ENCODE data around the gene CBX4. TPM values are rescaled to one million over a fixed set of nuclear protein-coding genes. Genes with fewer than 3 reads are reported as not detected.
"Not testable (repeated sequence)": the region's sequence is repeated elsewhere in the genome, so short reads cannot be mapped to it uniquely, and the experiment has no call there.

CBX4 gene
- total RNA-seq, 1 experiment from 2014 or later = 26.2 TPM

DNA sequence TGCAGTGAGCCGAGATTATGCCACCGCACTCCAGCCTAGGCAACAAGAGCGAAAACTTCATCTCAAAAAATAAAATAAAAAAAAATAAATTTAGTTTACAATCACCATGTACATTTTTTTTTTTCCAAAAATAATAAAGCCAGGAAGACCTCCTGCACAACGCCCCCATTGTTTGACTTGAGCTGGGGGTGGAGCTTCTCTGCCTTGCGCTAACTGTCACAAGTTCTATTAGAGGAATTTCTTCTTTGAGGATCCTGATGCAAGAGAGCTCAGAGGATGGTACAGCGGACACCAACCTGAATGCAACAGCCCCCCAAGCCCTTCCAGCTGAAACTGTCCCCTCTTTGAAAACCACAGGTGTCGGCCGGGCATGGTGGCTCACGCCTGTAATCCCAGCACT is 24.9 kb upstream of the CBX4 start:
- no peak overlapping the region for H3K4me3 ChIP-seq
- no peaks in the 10 kb centered on the region for H3K36me3 ChIP-seq
- DNase-seq = no peak
- H3K9me3 ChIP-seq = no peaks in the 10 kb centered on the region
- no peaks in the 10 kb centered on the region for H3K27me3 ChIP-seq

DNA sequence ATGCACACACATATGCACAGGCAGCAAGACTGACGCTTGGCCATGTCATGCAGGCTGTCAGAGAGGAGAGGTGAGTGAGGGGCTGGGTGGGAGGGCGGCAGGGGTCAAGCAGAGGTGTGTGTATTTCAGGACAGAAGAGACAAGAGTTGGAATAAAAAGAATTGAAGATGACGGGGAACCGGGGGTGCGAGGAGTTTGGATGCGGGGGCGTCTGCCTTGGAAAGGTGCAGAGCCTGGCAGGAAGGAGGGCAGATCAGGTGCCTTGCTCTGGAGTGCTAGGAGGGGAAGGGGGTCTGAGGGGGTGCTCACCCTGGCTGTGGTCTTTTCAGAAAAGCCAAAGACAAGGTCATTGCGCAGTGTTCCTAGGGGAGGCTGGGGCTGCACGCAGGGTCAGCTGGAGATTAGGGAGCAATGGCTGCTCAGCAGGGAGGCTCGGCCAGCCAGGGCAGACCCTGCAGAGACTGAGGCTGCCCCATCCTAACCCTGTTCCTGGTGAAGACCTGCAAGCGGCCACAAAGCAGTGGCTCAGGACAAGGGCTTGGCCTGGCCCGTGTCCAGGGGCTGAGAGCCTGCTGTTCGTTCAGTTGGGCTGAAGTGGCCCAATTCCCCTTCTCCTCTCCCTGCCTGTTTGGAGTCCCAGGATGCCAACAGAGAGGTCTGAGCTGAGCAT is 23.7 kb upstream of the CBX4 start:
- Histone ChIP-seq H3K9me3 (no peaks in the 10 kb centered on the region), H3K27me3 (no peaks in the 10 kb centered on the region), H3K4me3 (no peak overlapping the region), H3K36me3 (no peaks in the 10 kb centered on the region)
- no peak for DNase-seq

DNA sequence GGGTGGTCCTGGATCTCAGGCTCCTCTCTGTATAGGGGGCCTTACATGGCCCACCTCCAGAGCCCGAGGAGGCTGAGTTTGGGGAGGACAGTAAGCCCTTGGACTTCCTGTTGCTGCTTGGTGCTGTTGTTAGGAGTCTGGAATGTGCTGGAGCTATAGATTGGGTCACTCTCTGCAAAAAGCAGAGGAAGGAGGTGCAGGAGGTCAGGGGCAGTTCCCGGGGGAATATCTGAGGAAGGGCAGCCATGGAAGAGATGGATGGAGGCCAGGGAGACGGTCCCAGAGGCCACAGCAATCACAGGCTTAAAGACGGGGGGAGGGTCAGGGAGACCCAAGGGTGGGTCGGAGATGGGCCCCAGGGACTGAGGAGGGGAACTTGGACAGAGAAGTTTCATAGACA is 23.0 kb upstream of the CBX4 start:
- no peaks in the 10 kb centered on the region for H3K9me3 ChIP-seq
- no peak overlapping the region for H3K4me3 ChIP-seq
- no peaks in the 10 kb centered on the region for H3K27me3 ChIP-seq
- H3K36me3 ChIP-seq = no peaks in the 10 kb centered on the region
- no peak for DNase-seq

DNA sequence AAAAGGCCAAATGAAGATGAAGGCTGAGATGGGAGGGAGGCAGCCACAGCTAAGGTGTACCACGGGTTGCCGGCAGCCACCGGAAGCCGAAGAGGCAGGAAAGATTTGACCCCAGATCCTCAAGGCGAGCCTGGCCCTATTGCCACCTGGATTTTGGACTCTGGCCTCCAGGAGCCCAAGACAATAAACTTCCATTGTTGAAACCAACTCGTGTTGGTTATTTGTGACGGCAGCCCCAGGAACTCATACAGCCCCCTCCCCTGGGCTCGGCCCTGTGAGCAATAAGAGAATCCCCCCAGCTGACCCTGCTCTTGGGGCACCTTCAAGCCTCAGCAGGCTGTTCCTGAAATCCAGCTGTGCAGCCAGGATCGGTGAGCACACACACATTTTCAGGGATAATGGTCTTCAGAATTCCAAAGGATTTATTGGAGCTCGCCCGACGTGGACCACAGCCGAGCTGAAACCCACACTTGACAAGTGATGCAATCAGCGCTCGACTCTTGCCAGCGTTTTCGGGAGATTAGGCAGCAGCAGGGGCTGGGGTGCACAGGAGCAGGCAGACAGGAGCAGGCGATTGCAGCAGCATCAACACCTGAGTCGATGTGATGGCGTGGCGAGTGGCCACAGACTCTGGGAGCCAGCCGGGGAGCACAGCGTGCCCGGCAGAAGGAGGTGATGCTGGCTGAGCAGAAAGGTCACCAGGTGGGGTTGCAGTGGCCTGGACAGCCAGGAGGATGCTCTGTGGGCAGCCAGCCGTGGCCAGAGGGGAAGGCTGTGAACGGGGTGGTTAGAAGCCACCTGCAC is 22.4 kb upstream of the CBX4 start:
- Histone ChIP-seq H3K27me3 (no peaks in the 10 kb centered on the region), H3K9me3 (no peaks in the 10 kb centered on the region), H3K4me3 (no peak overlapping the region), H3K36me3 (no peaks in the 10 kb centered on the region)
- DNase-seq = no peak

GRCh38 chr17:79859676-79860615 is 20.7 kb upstream of the CBX4 start:
- Histone ChIP-seq H3K27me3 (no peaks in the 10 kb centered on the region), H3K9me3 (no peaks in the 10 kb centered on the region), H3K36me3 (no peaks in the 10 kb centered on the region), H3K4me3 (no peak overlapping the region)
- DNase-seq = no peak

GRCh38 chr17:79857095-79857494 is 17.9 kb upstream of the CBX4 start:
- H3K4me3 ChIP-seq = no peak overlapping the region
- H3K36me3 ChIP-seq = no peaks in the 10 kb centered on the region
- H3K9me3 ChIP-seq = no peaks in the 10 kb centered on the region
- no peak for DNase-seq
- H3K27me3 ChIP-seq = no peaks in the 10 kb centered on the region

DNA sequence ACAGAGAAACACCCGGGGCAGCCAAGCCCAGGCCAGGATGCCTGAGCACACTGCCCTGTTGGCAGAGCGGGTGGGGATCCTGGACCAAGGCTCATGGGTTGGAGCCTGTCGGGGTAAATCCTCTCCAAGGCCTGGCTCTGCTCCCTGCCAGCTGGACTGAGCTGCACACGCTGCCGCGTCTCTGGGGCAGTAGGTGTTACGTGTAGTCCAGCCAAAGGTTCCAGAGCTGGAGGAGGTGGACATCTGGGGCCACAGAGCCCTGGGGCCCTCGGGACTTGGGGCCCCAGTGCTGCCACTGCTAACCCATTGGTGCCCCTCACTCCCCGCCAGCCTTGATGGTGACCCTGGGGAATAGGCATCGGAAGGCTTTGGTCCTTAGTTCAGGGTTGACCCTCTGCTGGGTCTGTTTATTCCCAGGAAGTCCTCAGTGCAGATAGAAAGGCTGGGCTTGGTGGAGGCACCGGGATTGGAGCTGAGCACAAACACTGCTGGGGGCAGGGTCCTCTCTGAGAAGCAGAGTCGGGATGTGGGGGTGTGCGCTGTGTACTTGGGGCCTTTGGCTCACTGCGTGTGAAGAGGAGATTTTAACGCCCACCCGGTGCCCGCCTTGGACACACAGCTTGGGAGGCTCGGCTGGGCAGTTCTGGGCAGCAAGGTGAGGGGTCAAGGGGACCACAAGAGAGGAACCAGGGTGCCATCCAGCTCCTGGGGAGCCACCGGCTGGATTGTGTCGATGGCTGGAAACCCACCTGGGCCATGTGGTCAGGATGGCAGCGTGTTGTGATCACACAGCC is 16.3 kb upstream of the CBX4 start:
- Histone ChIP-seq H3K36me3 (no peaks in the 10 kb centered on the region), H3K27me3 (no peaks in the 10 kb centered on the region), H3K9me3 (no peaks in the 10 kb centered on the region), H3K4me3 (no peak overlapping the region)
- peak; percentile 70 for DNase-seq

- no peaks in the 10 kb centered on the region for H3K36me3 ChIP-seq
- H3K9me3 ChIP-seq = no peaks in the 10 kb centered on the region
- H3K27me3 ChIP-seq = no peaks in the 10 kb centered on the region
- no peak overlapping the region for H3K4me3 ChIP-seq
- no peak for DNase-seq
Observed at GRCh38 chr17:79854080-79855060, 15.1 kb upstream of the CBX4 start.

DNA sequence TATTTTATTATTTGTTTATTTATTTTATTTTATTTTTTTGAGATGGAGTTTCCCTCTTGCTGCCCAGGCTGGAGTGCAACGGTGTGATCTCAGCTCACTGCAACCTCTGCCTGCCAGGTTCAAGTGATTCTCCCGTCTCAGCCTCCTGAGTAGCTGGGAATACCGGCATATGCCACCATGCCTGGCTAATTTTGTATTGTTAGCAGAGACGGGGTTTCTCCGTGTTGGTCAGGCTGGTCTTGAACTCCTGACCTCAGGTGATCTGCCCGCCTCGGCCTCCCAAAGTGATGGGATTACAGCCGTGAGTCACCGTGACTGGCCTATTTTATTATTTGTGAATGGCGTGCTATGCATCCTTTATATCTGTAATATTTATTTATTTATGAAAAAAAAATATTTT is 13.9 kb upstream of the CBX4 start:
- not testable (repeated sequence) for DNase-seq, H3K27me3 ChIP-seq, H3K36me3 ChIP-seq, H3K9me3 ChIP-seq
- peak overlapping the region; percentile 35 for H3K4me3 ChIP-seq

GRCh38 chr17:79852748-79853147 is 13.5 kb upstream of the CBX4 start:
- no peaks in the 10 kb centered on the region for H3K36me3 ChIP-seq
- H3K9me3 ChIP-seq = no peaks in the 10 kb centered on the region
- no peak for DNase-seq
- no peaks in the 10 kb centered on the region for H3K27me3 ChIP-seq
- peak overlapping the region; percentile 35 for H3K4me3 ChIP-seq

DNA sequence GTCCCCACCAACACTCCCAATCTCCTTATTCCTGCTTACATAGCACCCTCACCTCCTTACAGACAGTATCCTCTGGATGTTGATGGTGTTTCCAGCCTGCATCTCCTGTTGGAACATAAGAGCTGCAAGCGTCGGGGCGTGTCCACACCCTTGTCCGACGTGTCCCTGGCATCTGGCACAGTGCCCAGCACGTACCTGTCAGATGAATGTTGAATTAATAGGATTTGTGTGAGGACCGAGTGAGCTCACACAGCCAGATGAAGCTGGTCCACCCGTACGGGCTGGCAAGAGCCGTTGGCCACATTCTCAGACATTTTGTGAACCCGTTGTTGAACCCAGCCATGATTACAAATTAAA is 12.2 kb upstream of the CBX4 start:
- no peaks in the 10 kb centered on the region for H3K36me3 ChIP-seq
- no peaks in the 10 kb centered on the region for H3K9me3 ChIP-seq
- DNase-seq = no peak
- no peak overlapping the region for H3K4me3 ChIP-seq
- no peaks in the 10 kb centered on the region for H3K27me3 ChIP-seq

DNA sequence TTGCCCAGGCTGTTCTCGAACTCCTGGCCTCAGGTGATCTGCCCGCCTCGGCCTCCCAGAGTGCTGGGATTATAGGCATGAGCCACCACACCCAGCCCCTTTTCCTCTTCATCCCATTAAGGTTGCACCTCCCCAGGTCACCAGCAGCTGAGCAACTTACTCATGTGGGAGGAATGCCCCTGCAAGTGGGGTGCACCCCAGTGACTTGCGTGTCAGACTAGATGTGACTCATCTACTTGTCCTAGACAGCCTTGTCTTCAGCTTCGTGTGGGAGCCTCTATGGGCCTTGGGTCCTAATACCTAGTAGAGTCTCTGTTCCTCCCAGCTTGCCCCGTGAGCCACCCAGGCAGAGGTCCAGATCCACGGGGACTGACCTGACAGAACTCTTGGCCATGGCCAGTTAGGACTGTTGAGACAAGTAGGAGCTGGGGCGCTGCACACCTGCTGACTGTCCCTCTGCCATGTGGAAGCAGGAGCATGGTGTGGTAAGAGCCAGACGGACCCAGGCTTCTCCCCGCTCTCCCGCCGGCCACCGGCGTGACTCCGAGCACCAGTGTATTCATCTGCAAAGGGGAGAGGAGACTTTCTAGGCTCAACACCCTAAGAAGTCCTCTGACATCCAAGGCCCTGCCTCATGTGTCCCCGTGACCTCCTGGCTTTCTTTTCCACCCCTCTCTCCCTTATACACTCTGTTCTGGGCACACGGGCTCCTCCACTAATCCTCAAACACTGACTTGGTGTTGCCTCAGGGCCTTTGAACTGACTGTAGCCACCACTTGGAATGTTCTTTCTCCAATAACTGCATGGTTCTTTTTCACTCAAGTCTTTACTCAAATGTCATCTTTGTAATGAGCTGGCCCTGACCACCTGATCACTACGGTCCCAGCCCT is 11.6 kb upstream of the CBX4 start:
- Histone ChIP-seq H3K9me3 (no peaks in the 10 kb centered on the region), H3K36me3 (no peaks in the 10 kb centered on the region), H3K27me3 (no peaks in the 10 kb centered on the region), H3K4me3 (no peak overlapping the region)
- peak; percentile 71 for DNase-seq

- no peaks in the 10 kb centered on the region for H3K36me3 ChIP-seq
- H3K4me3 ChIP-seq = no peak overlapping the region
- DNase-seq = no peak
- H3K27me3 ChIP-seq = no peaks in the 10 kb centered on the region
- no peaks in the 10 kb centered on the region for H3K9me3 ChIP-seq
Observed at GRCh38 chr17:79849953-79850352, 10.7 kb upstream of the CBX4 start.

DNA sequence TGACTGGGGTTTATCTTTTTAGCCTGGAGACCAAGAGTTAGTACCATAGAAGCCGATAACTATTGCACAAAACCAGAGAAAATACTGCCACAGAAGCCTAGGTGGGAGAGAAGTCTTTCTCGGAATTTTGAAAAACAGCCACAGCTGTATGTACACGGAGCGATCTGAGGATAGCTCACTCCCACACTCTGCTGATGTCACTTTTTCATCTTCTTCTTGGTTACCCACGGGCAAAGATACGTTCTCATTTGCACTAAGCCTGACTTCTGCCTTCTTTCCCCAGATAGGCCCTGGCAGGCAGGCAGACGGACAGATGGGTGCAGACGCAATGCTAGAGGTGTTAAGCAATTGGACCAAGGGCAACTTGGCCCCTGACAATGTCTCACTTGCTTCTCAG is 9.1 kb upstream of the CBX4 start:
- Histone ChIP-seq H3K4me3 (no peak overlapping the region), H3K27me3 (peaks cover 2% of the 10 kb centered on the region; the same call in 1 of the 2 replicates), H3K36me3 (no peaks in the 10 kb centered on the region), H3K9me3 (no peaks in the 10 kb centered on the region)
- DNase-seq = no peak
